ENCODE data around the gene ATXN1. TPM values are rescaled to one million over a fixed set of nuclear protein-coding genes. Genes with fewer than 3 reads are reported as not detected.
"Not testable (repeated sequence)": the region's sequence is repeated elsewhere in the genome, so short reads cannot be mapped to it uniquely, and the experiment has no call there.

Gene ATXN1
- total RNA-seq, 1 experiment from 2014 or later = under 0.01 TPM

DNA sequence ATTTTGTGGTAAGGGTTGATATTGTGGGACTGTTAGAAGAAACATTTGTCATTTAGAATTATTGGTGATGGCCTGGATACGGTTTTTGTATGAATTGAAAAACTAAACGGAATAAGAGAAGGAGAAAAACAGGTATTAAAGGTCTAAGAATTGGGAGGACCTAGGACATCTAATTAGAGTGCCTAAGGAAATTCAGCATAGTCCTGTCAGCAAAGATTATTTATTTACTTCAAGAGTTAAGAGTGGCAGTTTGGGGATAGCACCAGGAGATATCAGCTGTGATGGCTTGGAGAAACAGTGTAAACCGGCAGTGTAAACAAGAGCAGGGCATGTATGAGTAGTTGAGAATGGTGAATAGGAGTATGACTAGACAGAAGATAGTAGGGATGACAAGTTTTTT is 501.7 kb downstream of the ATXN1 start:
- in situ Hi-C loops (cut with HindIII; ENCODE audit: low sequenced_read_pairs); DNase-seq (ENCODE audit: low spot score): not testable (repeated sequence)

DNA sequence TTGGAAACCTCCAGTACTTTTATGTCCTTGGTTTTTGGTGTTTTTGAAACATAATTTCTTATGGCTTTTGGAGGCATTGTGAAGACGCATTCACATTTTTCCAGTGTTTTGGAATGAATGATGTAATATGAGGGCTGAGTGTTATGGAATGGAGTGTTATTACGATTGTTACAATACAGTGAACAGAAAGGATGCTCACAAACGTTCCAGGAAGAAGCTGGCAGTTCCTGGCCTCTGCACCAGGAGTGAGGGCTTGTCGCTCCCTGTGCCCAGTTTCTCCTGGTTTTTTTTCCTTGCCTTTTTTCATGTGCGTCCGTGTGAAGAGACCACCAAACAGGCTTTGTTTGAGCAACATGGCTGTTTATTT is 502.6 kb downstream of the ATXN1 start:
- DNase-seq (ENCODE audit: low spot score) = no peak
- in situ Hi-C loops (cut with HindIII; ENCODE audit: low sequenced_read_pairs) = no loop called here

DNA sequence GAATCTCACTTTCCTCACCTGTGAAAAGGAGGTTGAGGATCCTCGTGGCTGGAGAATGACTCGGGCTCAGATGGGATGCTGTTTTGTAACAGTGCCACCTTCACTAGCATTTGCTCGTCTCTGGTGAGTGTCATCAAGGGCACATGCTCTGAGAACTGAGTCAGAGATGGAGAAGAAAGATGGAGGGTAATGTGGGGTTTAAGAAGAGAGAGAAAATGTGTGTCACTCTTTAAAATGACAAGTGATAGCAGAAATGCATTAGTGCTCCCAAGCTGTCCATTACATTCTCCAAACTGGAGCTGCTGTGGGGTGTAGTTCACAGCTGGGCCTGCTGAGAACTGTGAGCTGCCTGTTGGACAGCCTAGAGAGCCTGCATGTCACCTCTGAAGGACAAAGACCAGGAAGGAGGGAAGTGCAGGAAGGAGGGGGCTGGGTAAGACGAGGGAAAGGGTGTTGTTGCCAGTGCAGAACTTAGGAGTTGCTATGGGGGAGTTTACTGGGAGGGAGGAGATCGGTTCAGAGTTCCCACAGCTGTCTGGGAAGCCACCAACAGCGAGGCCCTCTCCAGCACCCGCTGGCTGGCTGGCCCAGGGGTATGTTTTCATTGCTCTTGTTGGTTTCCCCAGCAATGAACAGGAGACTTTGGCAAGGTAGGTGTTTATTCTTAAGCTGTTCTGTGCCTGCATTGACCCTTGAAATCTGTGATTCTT is 503.1 kb downstream of the ATXN1 start:
- in situ Hi-C loops (cut with HindIII; ENCODE audit: low sequenced_read_pairs) = no loop called here
- no peak for DNase-seq (ENCODE audit: low spot score)

DNA sequence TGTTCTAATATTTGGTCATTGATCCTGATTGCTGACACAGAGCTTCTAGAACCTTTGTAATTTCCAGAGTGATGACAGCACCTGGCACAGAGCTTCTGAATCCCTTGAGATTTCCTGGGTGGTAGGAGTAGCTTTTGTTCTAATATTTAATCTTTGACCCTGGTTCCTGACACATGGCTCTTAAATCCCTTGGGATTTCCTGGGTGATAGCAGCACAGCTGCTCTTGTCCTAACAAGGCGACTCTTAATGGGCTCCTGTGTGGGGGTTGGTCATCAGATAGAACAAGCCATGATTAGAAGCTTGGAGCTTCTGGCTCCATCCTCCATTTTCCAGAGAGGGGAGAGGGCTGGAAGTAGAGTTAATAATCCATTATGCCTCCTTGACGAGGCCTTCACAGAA is 504.5 kb downstream of the ATXN1 start:
- in situ Hi-C loops (cut with HindIII; ENCODE audit: low sequenced_read_pairs) = no loop called here
- DNase-seq (ENCODE audit: low spot score) = no peak

DNA sequence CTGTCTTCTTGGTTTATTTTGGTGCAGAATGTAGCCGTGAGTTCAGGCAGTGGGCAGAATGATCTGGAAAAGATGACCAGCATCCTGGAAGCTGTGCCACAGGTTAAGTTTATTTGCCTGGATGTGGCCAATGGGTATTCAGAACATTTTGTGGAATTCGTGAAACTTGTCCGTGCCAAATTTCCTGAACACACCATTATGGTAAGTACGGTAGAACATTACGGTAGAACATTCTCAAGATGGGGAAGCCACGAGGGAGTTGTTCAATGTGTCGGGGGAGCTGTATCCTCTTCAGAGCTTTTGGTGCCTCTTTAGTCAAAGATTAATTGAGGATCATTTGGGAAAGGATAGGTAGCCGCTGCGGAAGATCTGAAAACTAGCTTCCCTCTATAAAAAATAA is 506.7 kb downstream of the ATXN1 start:
- in situ Hi-C loops (cut with HindIII; ENCODE audit: low sequenced_read_pairs) = no loop called here
- DNase-seq (ENCODE audit: low spot score) = no peak

DNA sequence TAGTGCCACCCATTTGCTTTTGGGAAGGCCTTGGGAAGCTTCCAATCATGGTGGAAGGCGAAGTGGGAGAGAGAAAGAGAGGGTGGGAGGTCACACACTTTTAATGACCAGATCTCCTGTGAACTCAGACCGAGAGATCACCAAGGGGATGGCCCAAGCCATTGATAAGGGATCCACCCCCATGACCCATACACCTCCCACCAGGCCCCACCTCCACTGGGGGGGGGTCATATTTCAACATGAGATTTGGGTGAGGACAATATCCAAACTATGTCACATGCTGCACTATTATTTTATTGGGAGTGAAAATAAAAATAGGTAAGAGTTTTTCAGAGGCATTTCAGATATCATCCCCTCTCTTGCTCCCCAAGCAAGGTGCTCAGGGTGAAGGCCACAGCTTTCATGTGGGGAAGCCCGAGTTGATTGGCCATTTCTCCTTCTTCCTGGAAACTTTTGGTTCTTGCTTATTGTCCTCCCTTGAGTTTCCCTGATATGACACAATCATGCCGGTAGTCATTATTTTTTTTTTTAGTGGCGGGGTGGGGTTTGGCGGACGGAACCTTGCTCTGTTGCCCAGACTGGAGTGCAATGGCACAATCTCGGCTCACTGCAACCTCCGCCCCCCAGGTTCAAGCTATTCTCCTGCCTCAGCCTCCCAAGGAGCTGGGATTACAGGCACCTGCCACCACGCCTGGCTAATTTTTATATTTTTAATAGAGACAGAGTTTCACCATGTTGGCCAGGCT is 507.7 kb downstream of the ATXN1 start:
- no peak for DNase-seq (ENCODE audit: low spot score)
- in situ Hi-C loops (cut with HindIII; ENCODE audit: low sequenced_read_pairs) = no loop called here

DNA sequence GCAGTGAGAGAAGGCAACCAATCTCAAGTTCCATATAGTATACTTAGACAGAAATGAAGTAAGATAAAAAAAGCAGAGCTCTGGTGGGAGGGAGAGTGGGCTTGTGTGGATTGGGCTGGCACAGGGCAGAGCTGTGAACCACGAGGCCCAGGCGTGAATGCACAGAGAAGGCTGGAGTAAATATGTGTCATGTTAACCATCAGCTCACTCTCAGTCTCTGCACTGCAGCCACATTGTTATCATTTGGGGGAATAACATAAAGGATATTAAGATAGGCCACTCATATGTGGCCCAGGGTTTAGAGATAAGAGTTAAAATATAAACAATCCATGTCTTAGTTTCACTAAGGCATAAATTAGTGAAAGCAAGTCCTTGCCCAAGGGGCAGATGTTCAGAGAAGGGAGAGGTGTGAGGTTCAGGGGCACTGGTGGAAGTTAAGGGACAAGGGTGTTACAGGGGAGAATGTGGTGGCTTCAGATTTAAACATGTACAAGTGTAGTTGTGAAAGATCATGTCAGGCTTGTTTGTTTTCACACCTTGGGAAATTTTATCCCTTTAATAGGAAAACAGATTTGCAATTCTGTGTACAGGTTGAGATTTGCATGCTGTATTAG is 508.5 kb downstream of the ATXN1 start:
- in situ Hi-C loops (cut with HindIII; ENCODE audit: low sequenced_read_pairs) = no loop called here
- DNase-seq (ENCODE audit: low spot score) = no peak

DNA sequence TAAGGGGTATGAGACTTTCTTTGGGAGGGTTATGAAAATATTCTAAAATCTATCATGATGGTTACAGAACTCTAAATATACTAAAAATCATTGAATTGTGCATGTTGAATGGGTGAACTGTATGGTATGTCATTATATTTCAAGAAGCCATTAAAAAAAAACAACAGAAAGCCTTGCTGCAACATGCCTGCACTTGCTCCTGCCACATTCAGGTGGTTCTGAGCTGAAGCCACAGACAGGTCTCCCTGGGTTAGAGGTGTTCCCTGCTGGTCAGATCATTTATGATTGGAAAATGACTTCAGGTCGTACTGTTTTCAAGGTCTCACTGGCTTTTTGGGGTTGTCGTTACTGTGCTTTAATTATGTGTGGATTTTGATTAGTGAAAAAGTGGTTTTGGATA is 509.6 kb downstream of the ATXN1 start:
- DNase-seq (ENCODE audit: low spot score) = no peak
- in situ Hi-C loops (cut with HindIII; ENCODE audit: low sequenced_read_pairs) = no loop called here

DNA sequence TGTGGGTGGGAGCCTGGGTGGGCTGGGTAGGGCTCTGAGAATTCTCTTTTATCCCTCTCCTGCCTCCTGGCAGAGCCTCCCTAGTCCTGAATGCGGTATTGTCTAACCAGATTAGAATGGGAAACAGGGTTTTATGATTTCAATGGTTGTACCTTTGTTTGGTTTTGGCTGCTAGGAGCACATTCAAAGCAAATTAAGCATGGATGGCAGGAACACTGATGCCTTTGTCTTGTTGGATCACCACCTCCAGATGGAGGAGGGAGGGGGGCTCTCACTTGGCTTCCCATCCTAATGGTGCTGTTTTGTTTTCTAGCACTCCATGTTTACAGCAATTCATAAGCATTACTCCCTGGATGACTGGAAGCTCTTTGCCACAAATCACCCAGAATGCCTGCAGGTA is 511.3 kb downstream of the ATXN1 start:
- no peak for DNase-seq (ENCODE audit: low spot score)
- in situ Hi-C loops (cut with HindIII; ENCODE audit: low sequenced_read_pairs) = no loop called here

All from G401 (cell line).